Measurements from ENCODE around the gene ZCCHC7. TPM values are rescaled to one million over a fixed set of nuclear protein-coding genes. Genes with fewer than 3 reads are reported as not detected.

ZCCHC7 gene
- total and polyA plus RNA-seq, 2 donors (not counting 3 experiments of a cell fraction or from before 2014, with no cell fraction given), result 7.4 to 14.8 TPM

DNA sequence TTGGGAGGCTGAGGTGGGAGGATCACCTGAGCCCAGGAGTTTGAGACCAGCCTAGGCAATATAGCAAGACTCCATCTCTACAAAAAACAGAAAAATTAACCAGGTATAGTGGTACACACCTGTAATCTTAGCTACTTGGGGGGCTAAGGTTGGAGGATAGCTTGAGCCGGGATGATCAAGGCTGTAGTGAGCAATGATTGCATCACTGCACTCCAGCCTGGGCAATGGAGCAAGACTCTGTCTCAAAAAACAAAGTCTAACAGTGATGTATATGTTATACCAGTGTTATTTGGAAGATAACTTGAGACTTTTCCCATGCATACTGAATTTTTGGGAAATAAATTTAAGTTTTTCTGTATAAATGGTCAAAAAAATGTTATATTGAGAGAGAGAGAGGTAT lies 146.3 kb downstream of the ZCCHC7 start:
- ChIA-PET CTCF (interaction anchor here (0.8 to 1.1 kb wide), 2 partner anchors 25 to 271 kb away, joined by 3 to 5 read pairs; no protein-coding TSS in a partner anchor), POLR2A (no interaction called here)
- Histone ChIP-seq H3K79me2 (ENCODE audit: control insufficient read depth, insufficient read depth, low read length) (no peaks in the 10 kb centered on the region), H3K9me3 (replicated peaks; ENCODE audit: control insufficient read depth, insufficient read depth, low read length) (no peaks in the 10 kb centered on the region), H3K4me2 (ENCODE audit: insufficient read depth, low read length) (no peak overlapping the region), H3K4me1 (ENCODE audit: control insufficient read depth, extremely low read depth, insufficient read depth, low read length) (no peaks in the 10 kb centered on the region), H3K27me3 (ENCODE audit: control insufficient read depth in 2 of 2, insufficient read depth in 2 of 2, low read length in 2 of 2) (no peaks in the 10 kb centered on the region), H2AFZ (ENCODE audit: low read depth, low read length) (no peak overlapping the region), H3K4me3 (replicated peaks in 1 of 3; ENCODE audit: insufficient read depth in 1 of 3, low read depth in 1 of 3, low read length in 3 of 3) (no peak overlapping the region), H3K9me1 (replicated peaks; ENCODE audit: control insufficient read depth, extremely low read depth, insufficient read depth, low read length) (no peaks in the 10 kb centered on the region), H3K9ac (replicated peaks; ENCODE audit: extremely low read depth, insufficient read depth, low read length) (no peak overlapping the region), H3K27ac (ENCODE audit: insufficient read depth, low read depth, low read length) (no peak overlapping the region), H3K36me3 (ENCODE audit: control insufficient read depth in 2 of 2, extremely low read depth in 1 of 2, insufficient read depth in 2 of 2, low read length in 2 of 2) (no peaks in the 10 kb centered on the region), H4K20me1 (replicated peaks; ENCODE audit: control insufficient read depth, extremely low read depth, insufficient read depth, low read length) (no peaks in the 10 kb centered on the region)
- dilution Hi-C loops (cut with MboI; ENCODE audit: extremely low pct_ligation_motif_present, low sequenced_read_pairs) (no loop called here), intact Hi-C loops (cut with micrococcal nuclease) (no loop called here)
- no peak for FAIRE-seq
- BruUV-seq (replicated peaks), result no TSS peak
- TF ChIP-seq POLR2AphosphoS5 (IDR thresholded peaks at IDR 0.05; ENCODE audit: insufficient read depth, low read depth, low read length) (no peak), FOS (IDR thresholded peaks at IDR 0.05; ENCODE audit: borderline replicate concordance, insufficient read depth, low read length) (no peak), MYC (IDR thresholded peaks at IDR 0.05; ENCODE audit: low read depth, low read length) (no peak), POLR2A (IDR thresholded peaks at IDR 0.05; ENCODE audit: low read depth, low read length) (no peak), MAX (IDR thresholded peaks at IDR 0.05; ENCODE audit: insufficient read depth, insufficient read length) (no peak), JUN (IDR thresholded peaks at IDR 0.05; ENCODE audit: borderline replicate concordance, insufficient read depth, insufficient read length, low read depth) (no peak), EZH2 (IDR thresholded peaks at IDR 0.05; ENCODE audit: borderline replicate concordance, low read depth, low read length, severe bottlenecking) (no peak), GATA2 (IDR thresholded peaks at IDR 0.05; ENCODE audit: insufficient read depth, insufficient read length, low read depth, low read length) (no peak)
- TF ChIP-seq, protein P1, sequence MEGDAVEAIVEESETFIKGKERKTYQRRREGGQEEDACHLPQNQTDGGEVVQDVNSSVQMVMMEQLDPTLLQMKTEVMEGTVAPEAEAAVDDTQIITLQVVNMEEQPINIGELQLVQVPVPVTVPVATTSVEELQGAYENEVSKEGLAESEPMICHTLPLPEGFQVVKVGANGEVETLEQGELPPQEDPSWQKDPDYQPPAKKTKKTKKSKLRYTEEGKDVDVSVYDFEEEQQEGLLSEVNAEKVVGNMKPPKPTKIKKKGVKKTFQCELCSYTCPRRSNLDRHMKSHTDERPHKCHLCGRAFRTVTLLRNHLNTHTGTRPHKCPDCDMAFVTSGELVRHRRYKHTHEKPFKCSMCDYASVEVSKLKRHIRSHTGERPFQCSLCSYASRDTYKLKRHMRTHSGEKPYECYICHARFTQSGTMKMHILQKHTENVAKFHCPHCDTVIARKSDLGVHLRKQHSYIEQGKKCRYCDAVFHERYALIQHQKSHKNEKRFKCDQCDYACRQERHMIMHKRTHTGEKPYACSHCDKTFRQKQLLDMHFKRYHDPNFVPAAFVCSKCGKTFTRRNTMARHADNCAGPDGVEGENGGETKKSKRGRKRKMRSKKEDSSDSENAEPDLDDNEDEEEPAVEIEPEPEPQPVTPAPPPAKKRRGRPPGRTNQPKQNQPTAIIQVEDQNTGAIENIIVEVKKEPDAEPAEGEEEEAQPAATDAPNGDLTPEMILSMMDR (IDR thresholded peaks at IDR 0.05; ENCODE audit: extremely low read depth in 1 of 2, insufficient read depth in 1 of 2, low read depth in 1 of 2, low read length in 2 of 2), result no peak
- no peak for DNase-seq (ENCODE audit: low read depth, low spot score)
